GM19240 (cell line): Measurements from ENCODE around the gene GTF3A.

Source experiments
- DNase-seq: peaks from one replicate; pipeline ENCODE4 v3.0.0; 2011; ENCODE audit warnings: low spot score; ENCODE audit not compliant: insufficient read length

The GTF3A gene

GRCh38 chr13:27405546-27406134, 18.8 kb upstream of the GTF3A start:
- no peak for DNase-seq

DNA sequence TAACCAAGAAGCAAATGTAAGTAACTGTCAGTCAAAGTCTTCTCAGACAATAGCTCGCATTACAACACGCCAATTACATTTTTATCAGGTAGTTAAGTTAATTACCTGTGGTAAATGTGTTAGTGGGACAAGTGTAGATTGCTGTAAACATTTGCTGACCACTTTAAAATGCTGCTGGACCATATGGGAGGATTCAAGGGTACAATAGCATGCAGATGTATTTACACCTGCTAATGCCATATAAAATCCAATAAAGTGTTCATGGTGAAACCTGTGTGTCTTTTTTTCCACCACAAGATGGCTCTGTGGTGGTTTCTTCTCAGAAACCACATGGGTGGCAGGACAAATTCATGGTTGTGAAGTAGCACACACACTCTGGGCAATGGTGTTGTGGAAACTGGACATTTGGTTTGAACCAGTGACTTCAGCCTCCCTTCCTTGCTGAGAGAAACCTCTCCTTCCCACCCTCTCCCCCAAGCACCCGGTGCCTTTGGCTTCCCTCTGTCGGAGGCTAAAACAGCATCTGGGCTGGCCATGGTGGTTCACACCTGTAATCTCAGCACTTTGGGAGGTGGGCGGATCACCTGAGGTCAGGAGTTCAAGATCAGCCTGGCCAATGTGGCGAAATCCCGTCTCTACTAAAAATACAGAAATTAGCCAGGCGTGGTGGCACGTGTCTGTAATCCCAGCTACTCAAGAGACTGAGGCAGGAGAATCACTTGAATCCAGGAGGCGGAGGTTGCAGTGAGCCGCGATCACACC, 18.1 kb upstream of the GTF3A start:
- DNase-seq, result no peak

GRCh38 chr13:27408074-27408473, 16.3 kb upstream of the GTF3A start:
- no peak for DNase-seq

DNA sequence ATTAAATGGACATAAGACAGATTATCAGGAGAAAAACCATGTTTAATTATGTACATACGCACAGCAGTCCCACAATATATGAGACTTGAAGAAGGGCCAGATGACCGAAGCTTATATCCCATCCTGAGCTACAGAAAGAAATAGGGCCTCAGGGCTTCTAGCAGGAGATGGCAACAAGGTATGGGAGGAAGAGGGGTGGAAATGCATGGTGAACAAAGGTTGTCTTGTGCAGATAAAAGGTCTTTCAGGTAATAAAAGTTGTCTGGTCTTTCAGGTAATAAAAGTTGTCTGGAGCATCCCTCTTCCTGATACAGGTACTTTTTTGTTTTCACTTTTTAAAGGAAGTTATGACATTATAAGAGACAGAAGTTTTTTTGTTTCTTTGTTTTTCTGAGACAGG, 15.4 kb upstream of the GTF3A start:
- no peak for DNase-seq

GRCh38 chr13:27411341-27411740, 13.1 kb upstream of the GTF3A start:
- no peak for DNase-seq

GRCh38 chr13:27415116-27415515, 9.3 kb upstream of the GTF3A start:
- DNase-seq, result no peak

GRCh38 chr13:27419328-27419727, 5.1 kb upstream of the GTF3A start:
- DNase-seq, result no peak

DNA sequence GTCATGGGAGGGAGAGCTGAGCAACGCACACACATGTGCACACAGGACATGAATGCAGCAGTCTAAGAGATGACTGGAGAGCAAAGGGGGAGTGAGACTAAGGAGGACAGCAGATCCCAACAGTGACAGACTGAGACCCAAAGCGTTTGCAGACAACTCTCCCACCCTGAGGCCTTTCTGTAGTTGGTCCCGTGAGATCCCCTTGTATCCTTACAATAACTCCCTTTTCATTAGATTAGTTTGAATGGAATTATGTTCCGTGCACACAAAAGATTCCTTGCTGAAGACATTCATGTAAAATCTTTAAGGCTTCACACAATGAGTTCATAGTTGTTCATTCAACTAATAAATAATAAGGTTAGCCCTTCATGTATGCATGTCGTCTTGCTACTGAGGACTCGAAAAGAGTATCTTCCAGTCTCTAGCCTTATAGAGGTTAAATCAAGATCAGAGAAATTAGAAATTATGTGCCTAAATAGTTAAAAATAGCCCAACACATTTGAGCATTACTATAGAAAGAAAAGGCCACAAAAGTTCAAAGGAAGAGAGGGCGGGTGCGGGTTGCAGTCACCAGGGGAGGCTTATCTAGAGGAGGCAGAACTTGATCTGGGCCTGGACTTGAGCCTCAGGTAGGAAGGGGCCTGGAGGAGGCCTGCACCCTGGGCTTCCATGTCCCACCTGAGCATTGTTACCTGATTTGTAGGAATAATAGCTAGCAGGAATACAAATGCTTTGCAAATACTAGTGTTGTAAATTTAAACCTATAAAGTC, 3.1 kb upstream of the GTF3A start:
- DNase-seq, result no peak

- no peak for DNase-seq
Observed at GRCh38 chr13:27423333-27423732, 1.1 kb upstream of the GTF3A start.

- no peak for DNase-seq
Observed at GRCh38 chr13:27425158-27425917, 919 bp downstream of the GTF3A start.

DNA sequence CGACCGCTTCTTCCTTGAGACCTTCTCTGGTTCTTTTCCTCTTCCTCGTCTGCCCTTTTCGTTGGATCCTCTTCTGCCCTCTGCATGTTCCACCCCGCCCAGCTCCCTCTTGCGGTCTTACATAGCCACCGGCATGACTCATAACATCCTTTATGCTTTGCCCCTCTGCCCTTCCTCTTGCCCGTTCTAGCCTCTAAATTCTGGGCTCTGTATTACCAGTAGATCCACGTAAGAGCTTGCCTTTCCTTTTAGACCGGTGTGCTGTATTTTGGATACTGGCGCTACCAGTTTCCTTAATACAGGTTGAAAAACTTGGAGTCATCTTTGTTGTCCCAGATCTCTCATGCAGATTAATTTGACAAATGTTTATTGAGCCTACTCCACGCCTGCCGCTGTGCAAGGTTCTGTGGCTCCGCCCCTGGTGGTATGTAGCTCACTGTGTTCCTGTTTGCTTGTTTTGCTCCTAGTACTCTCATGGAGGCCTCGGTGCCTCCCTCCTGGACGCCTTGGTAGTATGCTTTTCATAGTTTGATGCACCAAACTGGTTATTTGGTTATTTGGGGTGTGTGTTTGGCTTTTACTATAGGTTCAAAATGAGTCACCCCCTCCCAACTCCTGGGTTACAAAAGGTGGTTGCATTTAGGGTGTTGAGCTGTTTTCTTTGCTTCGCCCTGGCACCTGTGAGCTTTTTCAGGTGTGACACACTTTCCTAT, 1.7 kb downstream of the GTF3A start:
- DNase-seq, result no peak

DNA sequence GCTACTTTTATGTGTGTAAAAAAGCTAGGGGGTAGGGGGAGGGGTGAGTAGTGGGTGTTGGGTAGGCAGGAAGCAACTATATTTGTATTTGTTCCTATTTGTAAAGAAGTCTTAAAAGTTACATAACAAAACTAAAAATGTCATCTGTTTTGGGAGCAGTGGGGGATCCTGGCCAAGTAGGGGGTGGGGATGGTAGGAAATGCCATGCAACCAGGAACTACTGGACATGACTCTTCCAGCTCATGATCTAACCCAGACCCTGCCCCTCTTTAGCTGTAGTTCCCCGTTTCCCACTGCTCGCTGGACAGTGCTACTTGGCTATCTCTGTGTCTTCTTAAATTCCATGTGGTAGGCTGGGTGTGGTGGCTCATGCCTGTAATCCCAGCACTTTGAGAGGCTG, 3.2 kb downstream of the GTF3A start:
- DNase-seq, result no peak

- DNase-seq, result no peak
Observed at GRCh38 chr13:27428160-27428559, 3.7 kb downstream of the GTF3A start.

DNA sequence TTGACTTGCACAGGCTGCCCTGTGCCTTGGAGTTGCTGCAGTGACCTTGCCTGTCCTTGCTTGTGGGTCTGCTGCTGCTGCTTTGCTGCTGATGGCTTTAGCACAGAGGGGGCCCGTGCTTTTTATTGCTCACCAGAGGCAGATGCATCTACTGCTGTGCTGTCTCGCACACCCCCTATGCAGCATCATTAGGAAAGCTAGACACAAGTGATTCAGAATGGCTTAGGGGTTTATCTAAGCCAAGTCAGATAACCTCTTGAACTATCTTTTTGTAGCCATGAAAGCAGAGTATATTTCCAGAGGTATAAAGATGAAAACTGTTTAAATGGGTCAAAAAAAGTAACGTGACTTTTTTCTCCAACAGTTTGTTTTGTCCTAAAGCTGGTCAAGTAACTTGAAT, 7.8 kb downstream of the GTF3A start:
- no peak for DNase-seq

DNA sequence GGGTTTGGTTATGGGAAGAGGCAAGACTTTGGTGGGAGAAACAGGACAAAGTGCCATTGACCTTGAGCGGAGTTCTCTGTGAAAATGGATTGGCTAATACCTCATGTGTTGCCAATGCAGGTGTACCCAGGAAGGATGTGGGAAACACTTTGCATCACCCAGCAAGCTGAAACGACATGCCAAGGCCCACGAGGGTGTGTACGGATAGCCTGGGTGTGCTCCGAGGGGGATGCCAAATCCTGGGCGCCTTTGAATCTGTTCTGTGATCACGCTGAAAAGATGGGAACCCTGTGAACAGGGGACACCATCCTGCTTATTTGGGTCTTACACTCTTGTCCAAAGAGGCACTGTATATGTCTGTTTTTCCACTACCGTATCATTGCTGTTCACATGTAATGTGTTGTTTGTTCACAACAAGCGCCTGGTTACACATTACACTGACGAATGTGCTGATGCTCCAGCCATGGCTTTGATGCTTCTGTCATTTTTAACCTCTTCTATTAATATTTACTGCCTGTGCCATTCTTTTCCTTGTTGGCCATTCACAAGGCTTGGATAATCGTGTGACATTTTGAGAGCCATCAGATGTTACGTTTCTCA, 8.3 kb downstream of the GTF3A start:
- no peak for DNase-seq

DNA sequence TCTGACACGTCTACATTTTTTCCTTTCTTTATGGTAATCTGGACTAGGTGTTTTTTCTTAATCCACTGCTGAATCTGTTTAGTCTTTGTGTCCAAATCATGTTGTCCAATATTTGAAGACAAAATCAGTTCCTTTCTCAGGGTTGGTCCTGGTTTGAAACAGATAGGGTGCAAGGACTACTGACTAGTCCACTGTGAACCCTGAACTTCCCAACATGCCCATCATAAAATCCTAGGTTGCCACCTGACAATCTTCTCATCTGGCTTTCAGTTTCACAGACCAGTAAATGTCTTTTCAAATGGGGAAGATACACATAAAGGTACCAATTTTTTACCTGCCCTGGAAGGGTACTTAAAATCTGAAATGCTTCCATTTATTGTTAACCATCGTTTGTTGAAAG, 12.7 kb downstream of the GTF3A start:
- DNase-seq, result no peak

GRCh38 chr13:27440408-27440807, 16.0 kb downstream of the GTF3A start:
- DNase-seq, result no peak

DNA sequence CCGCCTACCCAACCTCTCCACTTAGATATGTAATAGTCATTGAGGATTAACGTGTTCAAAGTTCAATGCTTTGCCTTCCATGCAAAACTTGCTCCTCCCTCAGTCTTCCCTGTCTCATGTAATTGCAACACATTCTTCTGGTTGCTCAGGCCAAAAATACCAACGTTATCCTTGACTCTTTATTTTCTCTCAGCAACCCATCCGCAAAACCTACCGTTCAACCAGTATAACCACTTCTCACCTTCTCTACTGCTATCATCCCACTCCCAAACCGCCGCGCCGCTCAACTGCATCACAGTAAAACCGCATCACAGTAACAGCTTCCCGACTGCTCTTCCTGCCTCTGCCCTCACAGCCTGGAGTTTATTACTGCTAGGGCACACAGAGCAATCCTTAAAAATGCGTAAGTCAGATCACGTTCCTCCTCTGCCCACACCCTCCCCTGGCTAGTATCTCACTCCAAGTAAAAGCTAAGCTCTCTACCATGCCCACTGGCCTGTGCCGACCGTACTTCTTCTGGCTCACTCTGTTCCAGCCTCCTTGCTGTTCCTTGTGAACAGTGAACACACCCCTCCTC, 17.7 kb downstream of the GTF3A start:
- no peak for DNase-seq

GRCh38 chr13:27442797-27443196, 18.4 kb downstream of the GTF3A start:
- DNase-seq, result no peak

DNA sequence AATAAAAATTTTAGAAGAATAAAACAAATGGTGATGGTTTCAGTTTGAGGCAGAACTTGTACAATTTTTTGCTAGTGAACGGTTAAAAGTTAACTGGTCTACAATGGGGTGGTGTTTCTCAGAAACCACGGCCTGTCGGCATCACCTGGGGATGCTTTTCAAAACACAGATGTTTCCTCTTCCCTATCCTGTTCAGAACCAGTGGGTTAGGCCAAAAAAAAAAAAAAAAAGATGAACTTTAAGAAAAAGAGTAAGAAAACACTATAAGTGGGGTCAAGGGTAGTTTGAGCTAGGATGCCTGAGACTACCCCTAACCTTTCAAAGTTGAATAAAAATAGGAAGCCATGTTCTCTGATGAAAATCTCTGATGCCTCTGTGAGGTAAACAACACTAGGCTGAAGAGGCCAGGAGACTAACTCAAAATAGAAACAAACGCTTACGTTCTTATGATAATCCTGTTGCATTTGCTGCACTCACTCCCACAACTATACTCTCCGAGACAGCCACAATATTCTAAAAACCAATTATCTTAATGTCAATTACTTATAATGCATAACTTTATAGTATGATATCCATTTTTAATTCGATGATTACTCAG, 22.7 kb downstream of the GTF3A start:
- DNase-seq, result no peak
